SK-N-SH treated with all-trans-retinoic acid at 6 μM for 48 hours (cell line): Measurements from ENCODE around the gene ADORA1.

ENCODE experiments used
- ATAC-seq: fragments of 200-7000 bp; cut with Tn5 transposase; 3 replicates; pipeline ENCODE4 v1.9.1; 2020; ENCODE audit warnings: mild to moderate bottlenecking, moderate library complexity
- ARNTL ChIP-seq: fragments of 450-650 bp; formaldehyde crosslinking; IDR thresholded peaks from 2 replicates; pipeline ENCODE4 v1.5.0; 2020; ENCODE audit warnings: low read depth, mild to moderate bottlenecking, moderate library complexity, borderline replicate concordance
- BACH2 ChIP-seq: fragments of 250-450 bp; sonication (Bioruptor Pico); IDR thresholded peaks from 2 replicates; pipeline ENCODE4 v1.9.0; 2021; ENCODE audit warnings: mild to moderate bottlenecking, borderline replicate concordance
- CSDC2 ChIP-seq: fragments of 250-450 bp; sonication (Bioruptor Pico); IDR thresholded peaks from 2 replicates; pipeline ENCODE4 v1.5.0; 2020; ENCODE audit warnings: mild to moderate bottlenecking, moderate library complexity
- ESRRG ChIP-seq: fragments of 250-450 bp; sonication (Bioruptor Pico); IDR thresholded peaks from 2 replicates; pipeline ENCODE4 v1.6.1; 2021; ENCODE audit warnings: mild to moderate bottlenecking
- GLIS3 ChIP-seq: fragments of 250-450 bp; sonication (Bioruptor Pico); IDR thresholded peaks from 2 replicates; pipeline ENCODE4 v1.5.0; 2020; ENCODE audit warnings: mild to moderate bottlenecking, moderate library complexity
- ISL1 ChIP-seq: fragments of 250-450 bp; sonication (Bioruptor Pico); IDR thresholded peaks from 2 replicates; pipeline ENCODE4 v2.1.2; 2022; ENCODE audit warnings: mild to moderate bottlenecking, moderate library complexity
- OSR1 ChIP-seq: fragments of 250-450 bp; sonication (Bioruptor Pico); IDR thresholded peaks from 2 replicates; pipeline ENCODE4 v1.8.0; 2022; ENCODE audit warnings: moderate library complexity, mild to moderate bottlenecking, inconsistent platforms
- PPARA ChIP-seq: fragments of 250-450 bp; sonication (Bioruptor Pico); IDR thresholded peaks from 2 replicates; pipeline ENCODE4 v1.5.0; 2020; ENCODE audit warnings: mild to moderate bottlenecking, borderline replicate concordance
- RARB ChIP-seq: fragments of 250-450 bp; sonication (Bioruptor Pico); IDR thresholded peaks from 2 replicates; pipeline ENCODE4 v1.8.0; 2021; ENCODE audit warnings: mild to moderate bottlenecking, moderate library complexity
- SNAI2 ChIP-seq: fragments of 250-450 bp; sonication (Bioruptor Pico); IDR thresholded peaks from 2 replicates; pipeline ENCODE4 v1.5.0; 2020; ENCODE audit warnings: mild to moderate bottlenecking, moderate library complexity
- TCF4 ChIP-seq: fragments of 250-450 bp; sonication (Bioruptor Pico); IDR thresholded peaks from 2 replicates; pipeline ENCODE4 v1.8.0; 2021; ENCODE audit warnings: mild to moderate bottlenecking, moderate library complexity, borderline replicate concordance
- TOX ChIP-seq: fragments of 250-450 bp; sonication (Bioruptor Pico); IDR thresholded peaks from 2 replicates; pipeline ENCODE4 v1.8.0; 2021; ENCODE audit warnings: mild to moderate bottlenecking, moderate library complexity, borderline replicate concordance
- ZC3H10 ChIP-seq: fragments of 250-450 bp; sonication (Bioruptor Pico); IDR thresholded peaks from 2 replicates; pipeline ENCODE4 v1.5.1; 2021; ENCODE audit warnings: mild to moderate bottlenecking, moderate library complexity
- ZFP3 ChIP-seq: fragments of 250-450 bp; sonication (Bioruptor Pico); IDR thresholded peaks from 2 replicates; pipeline ENCODE4 v1.5.0; 2020; ENCODE audit warnings: mild to moderate bottlenecking, moderate library complexity
- ZFP30 ChIP-seq: fragments of 450-650 bp; formaldehyde crosslinking; IDR thresholded peaks from 2 replicates; pipeline ENCODE4 v1.5.0; 2022; ENCODE audit warnings: mild to moderate bottlenecking, moderate library complexity
- ZNF565 ChIP-seq: fragments of 450-650 bp; formaldehyde crosslinking; conservative IDR thresholded peaks from 2 replicates; pipeline ENCODE4 v1.5.0; 2020; ENCODE audit warnings: low read depth, mild to moderate bottlenecking, moderate library complexity
- ZNF70 ChIP-seq: fragments of 450-650 bp; formaldehyde crosslinking; IDR thresholded peaks from 2 replicates; pipeline ENCODE4 v1.5.0; 2020; ENCODE audit warnings: mild to moderate bottlenecking, moderate library complexity
- ZNF8 ChIP-seq: fragments of 450-650 bp; formaldehyde crosslinking; IDR thresholded peaks from 2 replicates; pipeline ENCODE4 v1.5.0; 2020; ENCODE audit warnings: mild to moderate bottlenecking, moderate library complexity
- TF ChIP-seq, protein P1 (sequence below): fragments of 250-450 bp; sonication (Bioruptor Pico); IDR thresholded peaks from 2 replicates; pipeline ENCODE4 v1.8.0; 2021; ENCODE audit warnings: low read depth, mild to moderate bottlenecking, moderate library complexity, borderline replicate concordance
- TF ChIP-seq, protein P2 (sequence below): fragments of 250-450 bp; sonication (Bioruptor Pico); IDR thresholded peaks from 2 replicates; pipeline ENCODE4 v1.5.0; 2020; ENCODE audit warnings: mild to moderate bottlenecking, moderate library complexity
- TF ChIP-seq, protein P3 (sequence below): fragments of 250-450 bp; sonication (Bioruptor Pico); IDR thresholded peaks from 2 replicates; pipeline ENCODE4 v1.5.1; 2020; ENCODE audit warnings: low read depth, mild to moderate bottlenecking, moderate library complexity
- TF ChIP-seq, protein P4 (sequence below): fragments of 250-450 bp; sonication (Bioruptor Pico); IDR thresholded peaks from 2 replicates; pipeline ENCODE4 v1.8.0; 2020; ENCODE audit warnings: mild to moderate bottlenecking, moderate library complexity, borderline replicate concordance

Gene ADORA1

DNA sequence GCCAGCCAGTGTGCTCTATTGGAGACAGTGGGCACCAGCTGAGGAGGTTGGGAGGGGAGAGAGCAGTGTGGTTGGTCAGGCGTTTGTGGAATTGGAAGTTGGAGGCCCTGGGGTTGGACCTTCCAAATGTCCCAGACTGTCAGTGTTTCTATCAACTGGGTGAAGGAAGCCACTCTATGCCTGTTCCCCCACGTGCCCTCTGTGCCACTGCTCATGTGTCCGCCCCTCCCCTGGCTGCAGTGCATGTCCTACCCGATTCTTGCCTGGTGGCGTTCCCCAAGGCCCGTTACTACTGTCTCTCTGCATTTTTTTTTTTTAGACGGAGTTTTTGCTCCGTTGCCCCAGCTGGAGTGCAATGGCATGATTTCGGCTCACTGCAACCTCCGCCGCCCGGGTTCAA, 21.1 kb downstream of the ADORA1 start:
- TF ChIP-seq TCF4 (CRISPR knock-in tag) (no peak), ZC3H10 (no peak), ESRRG (no peak), ZFP3 (CRISPR knock-in tag) (no peak), ZNF8 (CRISPR knock-in tag) (no peak), SNAI2 (no peak), ZNF70 (no peak), OSR1 (CRISPR knock-in tag) (no peak), ZNF565 (CRISPR knock-in tag) (no peak), ZFP30 (CRISPR knock-in tag) (no peak), PPARA (no peak), ARNTL (CRISPR knock-in tag) (no peak), RARB (no peak), GLIS3 (CRISPR knock-in tag) (no peak), TOX (CRISPR knock-in tag) (no peak), ISL1 (CRISPR knock-in tag) (no peak)
- TF ChIP-seq, protein P1, sequence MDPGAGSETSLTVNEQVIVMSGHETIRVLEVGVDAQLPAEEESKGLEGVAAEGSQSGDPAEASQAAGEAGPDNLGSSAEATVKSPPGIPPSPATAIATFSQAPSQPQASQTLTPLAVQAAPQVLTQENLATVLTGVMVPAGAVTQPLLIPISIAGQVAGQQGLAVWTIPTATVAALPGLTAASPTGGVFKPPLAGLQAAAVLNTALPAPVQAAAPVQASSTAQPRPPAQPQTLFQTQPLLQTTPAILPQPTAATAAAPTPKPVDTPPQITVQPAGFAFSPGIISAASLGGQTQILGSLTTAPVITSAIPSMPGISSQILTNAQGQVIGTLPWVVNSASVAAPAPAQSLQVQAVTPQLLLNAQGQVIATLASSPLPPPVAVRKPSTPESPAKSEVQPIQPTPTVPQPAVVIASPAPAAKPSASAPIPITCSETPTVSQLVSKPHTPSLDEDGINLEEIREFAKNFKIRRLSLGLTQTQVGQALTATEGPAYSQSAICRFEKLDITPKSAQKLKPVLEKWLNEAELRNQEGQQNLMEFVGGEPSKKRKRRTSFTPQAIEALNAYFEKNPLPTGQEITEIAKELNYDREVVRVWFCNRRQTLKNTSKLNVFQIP, result no peak
- TF ChIP-seq, protein P2, sequence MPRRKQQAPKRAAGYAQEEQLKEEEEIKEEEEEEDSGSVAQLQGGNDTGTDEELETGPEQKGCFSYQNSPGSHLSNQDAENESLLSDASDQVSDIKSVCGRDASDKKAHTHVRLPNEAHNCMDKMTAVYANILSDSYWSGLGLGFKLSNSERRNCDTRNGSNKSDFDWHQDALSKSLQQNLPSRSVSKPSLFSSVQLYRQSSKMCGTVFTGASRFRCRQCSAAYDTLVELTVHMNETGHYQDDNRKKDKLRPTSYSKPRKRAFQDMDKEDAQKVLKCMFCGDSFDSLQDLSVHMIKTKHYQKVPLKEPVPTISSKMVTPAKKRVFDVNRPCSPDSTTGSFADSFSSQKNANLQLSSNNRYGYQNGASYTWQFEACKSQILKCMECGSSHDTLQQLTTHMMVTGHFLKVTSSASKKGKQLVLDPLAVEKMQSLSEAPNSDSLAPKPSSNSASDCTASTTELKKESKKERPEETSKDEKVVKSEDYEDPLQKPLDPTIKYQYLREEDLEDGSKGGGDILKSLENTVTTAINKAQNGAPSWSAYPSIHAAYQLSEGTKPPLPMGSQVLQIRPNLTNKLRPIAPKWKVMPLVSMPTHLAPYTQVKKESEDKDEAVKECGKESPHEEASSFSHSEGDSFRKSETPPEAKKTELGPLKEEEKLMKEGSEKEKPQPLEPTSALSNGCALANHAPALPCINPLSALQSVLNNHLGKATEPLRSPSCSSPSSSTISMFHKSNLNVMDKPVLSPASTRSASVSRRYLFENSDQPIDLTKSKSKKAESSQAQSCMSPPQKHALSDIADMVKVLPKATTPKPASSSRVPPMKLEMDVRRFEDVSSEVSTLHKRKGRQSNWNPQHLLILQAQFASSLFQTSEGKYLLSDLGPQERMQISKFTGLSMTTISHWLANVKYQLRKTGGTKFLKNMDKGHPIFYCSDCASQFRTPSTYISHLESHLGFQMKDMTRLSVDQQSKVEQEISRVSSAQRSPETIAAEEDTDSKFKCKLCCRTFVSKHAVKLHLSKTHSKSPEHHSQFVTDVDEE, result no peak
- TF ChIP-seq, protein P3, sequence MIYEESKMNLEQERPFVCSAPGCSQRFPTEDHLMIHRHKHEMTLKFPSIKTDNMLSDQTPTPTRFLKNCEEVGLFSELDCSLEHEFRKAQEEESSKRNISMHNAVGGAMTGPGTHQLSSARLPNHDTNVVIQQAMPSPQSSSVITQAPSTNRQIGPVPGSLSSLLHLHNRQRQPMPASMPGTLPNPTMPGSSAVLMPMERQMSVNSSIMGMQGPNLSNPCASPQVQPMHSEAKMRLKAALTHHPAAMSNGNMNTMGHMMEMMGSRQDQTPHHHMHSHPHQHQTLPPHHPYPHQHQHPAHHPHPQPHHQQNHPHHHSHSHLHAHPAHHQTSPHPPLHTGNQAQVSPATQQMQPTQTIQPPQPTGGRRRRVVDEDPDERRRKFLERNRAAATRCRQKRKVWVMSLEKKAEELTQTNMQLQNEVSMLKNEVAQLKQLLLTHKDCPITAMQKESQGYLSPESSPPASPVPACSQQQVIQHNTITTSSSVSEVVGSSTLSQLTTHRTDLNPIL, result no peak
- TF ChIP-seq, protein P4, sequence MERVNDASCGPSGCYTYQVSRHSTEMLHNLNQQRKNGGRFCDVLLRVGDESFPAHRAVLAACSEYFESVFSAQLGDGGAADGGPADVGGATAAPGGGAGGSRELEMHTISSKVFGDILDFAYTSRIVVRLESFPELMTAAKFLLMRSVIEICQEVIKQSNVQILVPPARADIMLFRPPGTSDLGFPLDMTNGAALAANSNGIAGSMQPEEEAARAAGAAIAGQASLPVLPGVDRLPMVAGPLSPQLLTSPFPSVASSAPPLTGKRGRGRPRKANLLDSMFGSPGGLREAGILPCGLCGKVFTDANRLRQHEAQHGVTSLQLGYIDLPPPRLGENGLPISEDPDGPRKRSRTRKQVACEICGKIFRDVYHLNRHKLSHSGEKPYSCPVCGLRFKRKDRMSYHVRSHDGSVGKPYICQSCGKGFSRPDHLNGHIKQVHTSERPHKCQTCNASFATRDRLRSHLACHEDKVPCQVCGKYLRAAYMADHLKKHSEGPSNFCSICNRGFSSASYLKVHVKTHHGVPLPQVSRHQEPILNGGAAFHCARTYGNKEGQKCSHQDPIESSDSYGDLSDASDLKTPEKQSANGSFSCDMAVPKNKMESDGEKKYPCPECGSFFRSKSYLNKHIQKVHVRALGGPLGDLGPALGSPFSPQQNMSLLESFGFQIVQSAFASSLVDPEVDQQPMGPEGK, result no peak
- no peak for ATAC-seq

DNA sequence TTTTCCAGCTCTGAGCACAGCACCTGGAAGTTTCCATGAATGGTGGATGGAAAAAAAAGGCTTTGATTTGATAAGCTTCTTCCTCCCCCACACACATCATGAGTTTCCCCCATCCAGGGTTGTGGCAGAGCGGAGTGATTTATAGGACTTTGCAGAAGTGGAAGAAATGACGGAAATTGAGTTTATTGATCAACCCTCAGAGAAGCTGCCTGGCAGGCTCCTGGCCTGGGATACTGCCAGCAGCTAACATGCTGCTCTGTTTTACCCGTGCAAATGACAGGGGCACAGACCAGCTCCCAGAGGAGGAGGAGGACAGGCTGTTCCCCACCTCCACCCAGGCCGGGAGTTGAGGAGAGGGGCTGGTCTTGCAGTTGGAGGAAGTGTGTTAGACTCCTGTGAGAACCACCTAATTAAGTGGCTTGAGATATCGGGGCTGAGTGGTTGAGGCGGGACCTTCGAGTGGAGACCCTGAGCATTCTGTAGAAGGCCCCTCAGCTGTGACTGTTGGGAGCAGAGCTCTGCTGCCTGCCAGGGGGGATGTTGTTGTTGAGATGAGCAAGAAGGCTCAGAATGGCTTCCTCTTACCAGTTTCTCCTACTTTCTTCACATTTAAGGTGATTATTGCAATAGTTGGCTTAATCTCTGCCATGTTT, 21.8 kb downstream of the ADORA1 start:
- no peak for ATAC-seq
- TF ChIP-seq, protein P1, result no peak
- TF ChIP-seq, protein P4, result no peak
- TF ChIP-seq, protein P3, result no peak
- TF ChIP-seq ZC3H10 (no peak), RARB (no peak), GLIS3 (CRISPR knock-in tag) (no peak), ZNF8 (CRISPR knock-in tag) (no peak), ARNTL (CRISPR knock-in tag) (no peak), TCF4 (CRISPR knock-in tag) (no peak), BACH2 (CRISPR knock-in tag) (no peak), ZFP30 (CRISPR knock-in tag) (no peak), OSR1 (CRISPR knock-in tag) (no peak), CSDC2 (CRISPR knock-in tag) (no peak), SNAI2 (no peak)
- TF ChIP-seq, protein P2, result no peak
